OCI-LY7 (cell line): ENCODE measurements around the gene COL6A2. TPM values are rescaled to one million over a fixed set of nuclear protein-coding genes. Genes with fewer than 3 reads are reported as not detected.

Experiments used
- BruUV-seq: library from RNA; stranded (reverse); fragments of 400-500 nt; replicated peaks from 2 replicates; lab custom pipeline; 2021; lab: Mats Ljungman, UMichigan
- CTCF ChIA-PET: fragments of 300-600 bp; sonication (Branson Sonifier 250); formaldehyde crosslinking; loops from one replicate; lab custom pipeline; 2022; ENCODE audit warnings: antibody characterized with exemption; ENCODE audit not compliant: unreplicated experiment; lab: Charles Lee
- POLR2A ChIA-PET: fragments of 300-600 bp; sonication (Branson Sonifier 250); formaldehyde crosslinking; loops from one replicate; lab custom pipeline; 2022; ENCODE audit warnings: antibody characterized with exemption; lab: Charles Lee
- DNase-seq: peaks from one replicate; pipeline ENCODE4 v3.0.0-alpha.2; 2015; ENCODE audit warnings: low spot score
- H2AFZ ChIP-seq: fragments of 200-600 bp; sonication (generic), shearing (Covaris generic); 2 replicates; pipeline ENCODE4 v1.6.1; 2014; ENCODE audit warnings: mild to moderate bottlenecking, antibody characterized with exemption, low read length, moderate library complexity
- H3K27ac ChIP-seq: fragments of 200-600 bp; sonication (generic); 2 replicates; pipeline ENCODE4 v1.5.1; 2014; ENCODE audit warnings: mixed run types, low read depth, mild to moderate bottlenecking, moderate library complexity, low read length, inconsistent platforms; ENCODE audit not compliant: poor library complexity, severe bottlenecking
- H3K36me3 ChIP-seq: fragments of 200-600 bp; sonication (generic); 2 replicates; pipeline ENCODE4 v1.6.1; 2014; ENCODE audit warnings: mild to moderate bottlenecking, antibody characterized with exemption, low read length, moderate library complexity, mixed read lengths; ENCODE audit not compliant: insufficient read depth
- H3K4me1 ChIP-seq: fragments of 200-600 bp; sonication (generic); 2 replicates; pipeline ENCODE4 v1.5.1; 2014; ENCODE audit warnings: mild to moderate bottlenecking, low read length; ENCODE audit not compliant: insufficient read depth, poor library complexity, severe bottlenecking
- H3K4me2 ChIP-seq: fragments of 200-600 bp; sonication (generic); 2 replicates; pipeline ENCODE4 v1.6.1; 2014; ENCODE audit warnings: mild to moderate bottlenecking, low read length
- H3K4me3 ChIP-seq: fragments of 200-600 bp; sonication (generic); 2 replicates; pipeline ENCODE4 v1.5.1; 2014; ENCODE audit warnings: mild to moderate bottlenecking, low read depth, low read length; ENCODE audit not compliant: poor library complexity, severe bottlenecking
- H3K79me2 ChIP-seq: fragments of 200-600 bp; sonication (generic); 2 replicates; pipeline ENCODE4 v1.6.1; 2016; ENCODE audit warnings: low read depth, mild to moderate bottlenecking, low read length, moderate library complexity, mixed read lengths; ENCODE audit not compliant: insufficient read depth
- H3K9me2 ChIP-seq: fragments of 200-600 bp; sonication (generic); 2 replicates; pipeline ENCODE4 v1.6.1; 2016; ENCODE audit warnings: mild to moderate bottlenecking, low read length, mixed read lengths; ENCODE audit not compliant: insufficient read depth
- H3K9me3 ChIP-seq: fragments of 200-600 bp; sonication (generic); 2 replicates; pipeline ENCODE4 v1.6.1; 2014; ENCODE audit warnings: mild to moderate bottlenecking, mixed run types, low read length, mixed read lengths
- H4K20me1 ChIP-seq: fragments of 200-600 bp; sonication (generic); 2 replicates; pipeline ENCODE4 v1.6.1; 2014; ENCODE audit warnings: mild to moderate bottlenecking, antibody characterized with exemption, low read length, moderate library complexity, mixed read lengths; ENCODE audit not compliant: insufficient read depth
- CTCF ChIP-seq: fragments of 200-600 bp; sonication (generic); conservative IDR thresholded peaks from 2 replicates; pipeline ENCODE4 v1.5.1; 2014; ENCODE audit warnings: mild to moderate bottlenecking, antibody characterized with exemption, low read length, moderate library complexity, mixed read lengths
- EZH2phosphoT487 ChIP-seq: fragments of 200-600 bp; sonication (generic); IDR thresholded peaks from 2 replicates; pipeline ENCODE4 v1.6.1; 2018; ENCODE audit warnings: low read depth, borderline replicate concordance, mild to moderate bottlenecking, mixed run types, antibody characterized with exemption, low read length, moderate library complexity, mixed read lengths
- intact Hi-C: fragments of 100-400 bp; cut with micrococcal nuclease; formaldehyde crosslinking; loops from one replicate; pipeline ENCODE4 v1.10.0; 2022; ENCODE audit not compliant: unreplicated experiment
- total RNA-seq, 2 experiments: library from RNA; depleted of rRNA in 1 of 2; stranded (reverse); fragments of >200 nt in 1 of 2; shearing (Covaris generic) in 1 of 2; gene quantifications; 2 replicates each; pipeline ENCODE4 v1.2.3, GENCODE V29; 2014 to 2022

COL6A2 gene
- total RNA-seq, 2 experiments from 2014 or later: not detected

GRCh38 chr21:46082713-46082962 lies 15.3 kb upstream of the COL6A2 start:
- Histone ChIP-seq H3K36me3 (no peaks in the 10 kb centered on the region), H3K79me2 (no peaks in the 10 kb centered on the region), H3K4me2 (no peak overlapping the region), H3K9me3 (no peaks in the 10 kb centered on the region), H4K20me1 (no peaks in the 10 kb centered on the region), H3K4me3 (no peak overlapping the region), H3K27ac (no peak overlapping the region), H3K4me1 (no peaks in the 10 kb centered on the region), H2AFZ (no peak overlapping the region), H3K9me2 (no peaks in the 10 kb centered on the region)
- no TSS peak for BruUV-seq
- DNase-seq: no peak
- intact Hi-C loops: no loop called here
- ChIA-PET POLR2A (interaction anchor here (0.7 kb wide), 1 partner anchor 199 kb away, joined by 4 read pairs; no protein-coding TSS in a partner anchor), CTCF (no interaction called here)
- TF ChIP-seq EZH2phosphoT487 (no peak), CTCF (no peak)

- no peaks in the 10 kb centered on the region for H3K79me2 ChIP-seq
- no peaks in the 10 kb centered on the region for H3K36me3 ChIP-seq
- ChIA-PET POLR2A (interaction anchor here (0.7 kb wide), 1 partner anchor 198 kb away, joined by 4 read pairs; no protein-coding TSS in a partner anchor), CTCF (no interaction called here)
- no peak overlapping the region for H2AFZ ChIP-seq
- H3K4me1 ChIP-seq: no peaks in the 10 kb centered on the region
- DNase-seq: no peak
- intact Hi-C loops: no loop called here
- no peak overlapping the region for H3K4me3 ChIP-seq
- no peak overlapping the region for H3K27ac ChIP-seq
- no peak overlapping the region for H3K4me2 ChIP-seq
- H3K9me3 ChIP-seq: no peaks in the 10 kb centered on the region
- no peaks in the 10 kb centered on the region for H3K9me2 ChIP-seq
- BruUV-seq: no TSS peak
- no peaks in the 10 kb centered on the region for H4K20me1 ChIP-seq
- TF ChIP-seq CTCF (no peak), EZH2phosphoT487 (no peak)
Observed at GRCh38 chr21:46082963-46083790, 14.7 kb upstream of the COL6A2 start.
